Tongue (tissue), 2 donors: ENCODE data around the gene WAC. TPM values are rescaled to one million over a fixed set of nuclear protein-coding genes. Genes with fewer than 3 reads are reported as not detected.
"Not testable (repeated sequence)": the region's sequence is repeated elsewhere in the genome, so short reads cannot be mapped to it uniquely, and the experiment has no call there.

ENCODE experiments used
- DNase-seq: peaks from one replicate; pipeline ENCODE4 v3.0.0-alpha.2; 2015
- total RNA-seq: library from RNA; depleted of rRNA; stranded (reverse); fragments of >200 nt; gene quantifications from one replicate; pipeline ENCODE4 v1.2.3, GENCODE V29; 2014

Gene WAC
- total RNA-seq = 97.9 TPM

GRCh38 chr10:28532337-28533185, at the start of gene WAC:
Gene WAC, plus strand, starts transcription at chr10:28533118. Its CDS starts 462 bp downstream, at chr10:28533580.
- peak; percentile 98 for DNase-seq

GRCh38 chr10:28489206-28489605, 43.7 kb upstream of the WAC start:
- no peak for DNase-seq

- not testable (repeated sequence) for DNase-seq
These were observed 42.6 kb upstream of the WAC start for GRCh38 chr10:28490256-28490865.

- DNase-seq = peak; percentile 30
These were observed 40.6 kb upstream of the WAC start for GRCh38 chr10:28492116-28492920.

GRCh38 chr10:28494420-28494819, 38.5 kb upstream of the WAC start:
- no peak for DNase-seq

- no peak for DNase-seq
These were observed 37.8 kb upstream of the WAC start for GRCh38 chr10:28495084-28495483.

- DNase-seq = no peak
These were observed 36.9 kb upstream of the WAC start for GRCh38 chr10:28496017-28496416.

GRCh38 chr10:28496481-28496961, 36.4 kb upstream of the WAC start:
- DNase-seq = no peak

GRCh38 chr10:28497313-28498126, 35.4 kb upstream of the WAC start:
- no peak for DNase-seq

- not testable (repeated sequence) for DNase-seq
These were observed 32.7 kb upstream of the WAC start for GRCh38 chr10:28500203-28500602.

GRCh38 chr10:28503114-28503513, 29.8 kb upstream of the WAC start:
- DNase-seq = peak; percentile 61

GRCh38 chr10:28505359-28505959, 27.5 kb upstream of the WAC start:
- no peak for DNase-seq

GRCh38 chr10:28508304-28508925, 24.5 kb upstream of the WAC start:
- DNase-seq = peak; percentile 51

- no peak for DNase-seq
These were observed 23.6 kb upstream of the WAC start for GRCh38 chr10:28509286-28509685.

GRCh38 chr10:28514648-28515047, 18.3 kb upstream of the WAC start:
- no peak for DNase-seq

GRCh38 chr10:28520346-28520745, 12.6 kb upstream of the WAC start:
- no peak for DNase-seq

- DNase-seq = not testable (repeated sequence)
These were observed 12.1 kb upstream of the WAC start for GRCh38 chr10:28520828-28521227.

GRCh38 chr10:28521961-28522360, 11.0 kb upstream of the WAC start:
- not testable (repeated sequence) for DNase-seq

- DNase-seq = no peak
These were observed 9.1 kb upstream of the WAC start for GRCh38 chr10:28523725-28524252.

GRCh38 chr10:28530751-28531150, 2.2 kb upstream of the WAC start:
- no peak for DNase-seq

- DNase-seq = no peak
These were observed 257 bp downstream of the WAC start for GRCh38 chr10:28533186-28533564.
